Testis (tissue), 2 donors: Measurements from ENCODE around the gene CYB5R2.

Experiments used
- CTCF ChIP-seq, 3 experiments: fragments of 450-650 bp in 2 of 3; fragments of 200-600 bp in 1 of 3; sonication (generic) in 1 of 3; IDR thresholded peaks; one replicate each; pipeline ENCODE4 v1.5.1; 2016 to 2019; ENCODE audit warnings: antibody characterized with exemption in 3 of 3, mild to moderate bottlenecking in 2 of 3, moderate library complexity in 1 of 3
- POLR2A ChIP-seq: fragments of 450-650 bp; IDR thresholded peaks from one replicate; pipeline ENCODE4 v1.6.1; 2017; ENCODE audit warnings: antibody characterized with exemption, mild to moderate bottlenecking, moderate library complexity

DNA sequence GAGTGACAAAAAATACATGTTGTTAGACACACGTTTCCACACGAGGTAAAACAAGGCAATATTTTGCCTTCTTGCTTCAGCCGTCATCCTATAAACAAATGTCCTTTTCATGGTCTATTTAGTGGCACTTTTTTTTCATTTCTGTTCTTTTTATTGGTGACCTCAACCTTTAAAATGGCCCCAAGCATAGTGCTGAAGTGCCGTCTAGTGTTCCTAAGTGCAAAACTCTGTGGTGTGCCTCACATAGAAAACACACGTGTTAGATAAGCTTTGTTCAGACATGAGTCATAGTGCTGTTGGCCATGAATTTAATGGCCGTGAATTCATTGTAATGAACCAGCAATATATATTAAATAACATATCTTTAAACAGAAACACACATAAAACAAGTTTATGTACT lies 17.3 kb upstream of the CYB5R2 start:
- no peak for TF ChIP-seq POLR2A
- TF ChIP-seq CTCF (IDR thresholded peaks at IDR 0.05), result no peak
